Measurements from ENCODE around the gene SETBP1. TPM values are rescaled to one million over a fixed set of nuclear protein-coding genes. Genes with fewer than 3 reads are reported as not detected.

Gene SETBP1
- total RNA-seq, 4 donors from 2014 or later = 7.8 to 16.6 (median 11.7) TPM

- TF ChIP-seq CTCF (IDR thresholded peaks at IDR 0.05) = no peak
- TF ChIP-seq POLR2A (IDR thresholded peaks at IDR 0.05) = no peak
- intact Hi-C loops (cut with DNase I; ENCODE audit: low total_unique reads) = no loop called here
- DNase-seq (ENCODE audit: low spot score in 2 of 2) = no peak
- WGBS, 2 donors = 82 to 91% methylated on average over 3 of the region's 3 CpGs
- no peak overlapping the region for H3K4me3 ChIP-seq (ENCODE audit: low read depth, poor library complexity, severe bottlenecking)
Measured at GRCh38 chr18:44805176-44805575, 124.5 kb downstream of the SETBP1 start.

- WGBS, 2 donors = 95% methylated on average over 3 of the region's 3 CpGs
- no peak overlapping the region for H3K4me3 ChIP-seq (ENCODE audit: low read depth, poor library complexity, severe bottlenecking)
- TF ChIP-seq CTCF (IDR thresholded peaks at IDR 0.05) (no peak), POLR2A (IDR thresholded peaks at IDR 0.05) (no peak)
- intact Hi-C loops (cut with DNase I; ENCODE audit: low total_unique reads) = no loop called here
- no peak for DNase-seq (ENCODE audit: low spot score in 2 of 2)
Measured at GRCh38 chr18:44805643-44806042, 125.0 kb downstream of the SETBP1 start.

- no peak for DNase-seq (ENCODE audit: low spot score in 2 of 2)
- WGBS, 2 donors = 70 to 71% methylated on average over 2 of the region's 2 CpGs
- TF ChIP-seq POLR2A (IDR thresholded peaks at IDR 0.05) (no peak), CTCF (IDR thresholded peaks at IDR 0.05) (no peak)
- no peak overlapping the region for H3K4me3 ChIP-seq (ENCODE audit: low read depth, poor library complexity, severe bottlenecking)
- intact Hi-C loops (cut with DNase I; ENCODE audit: low total_unique reads) = no loop called here
Measured at GRCh38 chr18:44807766-44808165, 127.1 kb downstream of the SETBP1 start.

- no peak for DNase-seq (ENCODE audit: low spot score in 2 of 2)
- no peak overlapping the region for H3K4me3 ChIP-seq (ENCODE audit: low read depth, poor library complexity, severe bottlenecking)
- intact Hi-C loops (cut with DNase I; ENCODE audit: low total_unique reads) = no loop called here
- TF ChIP-seq POLR2A (IDR thresholded peaks at IDR 0.05) = no peak
- no peak for TF ChIP-seq CTCF (IDR thresholded peaks at IDR 0.05)
Measured at GRCh38 chr18:44811572-44812125, 131.0 kb downstream of the SETBP1 start.

- no peak for DNase-seq (ENCODE audit: low spot score in 2 of 2)
- TF ChIP-seq POLR2A (IDR thresholded peaks at IDR 0.05) (no peak), CTCF (IDR thresholded peaks at IDR 0.05) (no peak)
- intact Hi-C loops (cut with DNase I; ENCODE audit: low total_unique reads) = no loop called here
- no peak overlapping the region for H3K4me3 ChIP-seq (ENCODE audit: low read depth, poor library complexity, severe bottlenecking)
- whole genome bisulfite sequencing, 2 donors = 96 to 98% methylated on average over 1 of the region's 1 CpG
Measured at GRCh38 chr18:44812426-44812825, 131.7 kb downstream of the SETBP1 start.

DNA sequence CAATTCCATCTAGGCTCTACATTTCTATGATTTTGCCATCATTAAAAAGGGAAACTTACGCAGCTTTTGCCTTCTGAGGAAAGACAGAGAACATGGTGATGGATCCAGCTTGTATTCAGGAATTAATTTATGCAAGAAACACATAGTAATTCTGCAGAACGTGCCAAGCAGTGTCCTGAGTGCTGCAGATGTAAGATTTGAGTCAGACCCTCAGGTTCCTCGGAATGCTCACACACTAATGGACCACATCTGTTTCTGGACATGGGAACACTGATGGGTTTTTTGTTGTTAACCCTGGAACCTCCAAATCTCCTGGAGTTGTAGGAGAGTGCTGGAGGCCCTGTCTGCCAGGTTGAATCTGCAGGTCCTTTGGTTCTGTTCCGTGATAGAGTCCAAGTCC lies 132.9 kb downstream of the SETBP1 start:
- intact Hi-C loops (cut with DNase I; ENCODE audit: low total_unique reads) = no loop called here
- DNase-seq (ENCODE audit: low spot score in 2 of 2) = no peak
- TF ChIP-seq POLR2A (IDR thresholded peaks at IDR 0.05) = no peak
- TF ChIP-seq CTCF (IDR thresholded peaks at IDR 0.05) = no peak
- H3K4me3 ChIP-seq (ENCODE audit: low read depth, poor library complexity, severe bottlenecking) = no peak overlapping the region
- 85 to 94% methylated on average over 4 of the region's 4 CpGs for WGBS, 2 donors

All from lower leg skin (tissue), 4 donors.